HG03432 (cell line): Measurements from ENCODE around the gene VGLL4.
"Not testable (repeated sequence)": the region's sequence is repeated elsewhere in the genome, so short reads cannot be mapped to it uniquely, and the experiment has no call there.

Experiments
- ATAC-seq: cut with Tn5 transposase; IDR thresholded peaks from one replicate; pipeline ENCODE4 v1.9.1; 2021; ENCODE audit warnings: mild to moderate bottlenecking, moderate library complexity; ENCODE audit not compliant: unreplicated experiment

The VGLL4 gene

GRCh38 chr3:11643605-11644087 lies at the start of gene VGLL4:
Gene VGLL4 (minus strand): TSS chr3:11643915. CDS start chr3:11643518, 397 bp downstream.
- ATAC-seq = peak; percentile 63

- ATAC-seq = no peak
These were observed 48.8 kb upstream of the VGLL4 start for GRCh38 chr3:11692532-11692813.

- no peak for ATAC-seq
These were observed 48.2 kb upstream of the VGLL4 start for GRCh38 chr3:11691767-11692531.

- no peak for ATAC-seq
These were observed 47.4 kb upstream of the VGLL4 start for GRCh38 chr3:11690863-11691766.

- no peak for ATAC-seq
These were observed 46.0 kb upstream of the VGLL4 start for GRCh38 chr3:11689749-11690148.

- ATAC-seq = not testable (repeated sequence)
These were observed 41.3 kb upstream of the VGLL4 start for GRCh38 chr3:11684980-11685379.

- ATAC-seq = no peak
These were observed 36.8 kb upstream of the VGLL4 start for GRCh38 chr3:11680509-11680908.

- ATAC-seq = no peak
These were observed 36.2 kb upstream of the VGLL4 start for GRCh38 chr3:11679964-11680363.

GRCh38 chr3:11672363-11672762 lies 28.6 kb upstream of the VGLL4 start:
- no peak for ATAC-seq

- peak; percentile 74 for ATAC-seq
These were observed 28.0 kb upstream of the VGLL4 start for GRCh38 chr3:11671648-11672100.

- no peak for ATAC-seq
These were observed 24.8 kb upstream of the VGLL4 start for GRCh38 chr3:11668243-11669235.

GRCh38 chr3:11665331-11665730 lies 21.6 kb upstream of the VGLL4 start:
- no peak for ATAC-seq

- no peak for ATAC-seq
These were observed 18.8 kb upstream of the VGLL4 start for GRCh38 chr3:11662392-11662990.

- ATAC-seq = no peak
These were observed 18.1 kb upstream of the VGLL4 start for GRCh38 chr3:11661827-11662226.

- ATAC-seq = no peak
These were observed 17.4 kb upstream of the VGLL4 start for GRCh38 chr3:11661052-11661656.

- ATAC-seq = no peak
These were observed 16.5 kb upstream of the VGLL4 start for GRCh38 chr3:11660242-11660641.

- ATAC-seq = no peak
These were observed 14.5 kb upstream of the VGLL4 start for GRCh38 chr3:11658180-11658579.

GRCh38 chr3:11655196-11655928 lies 11.6 kb upstream of the VGLL4 start:
- ATAC-seq = no peak

GRCh38 chr3:11654166-11654565 lies 10.5 kb upstream of the VGLL4 start:
- ATAC-seq = no peak
